Activated T-cell treated with anti-CD3 and anti-CD28 coated beads, Interleukin-2, amount 50 U/mL, for 24 hours (primary cell): Measurements from ENCODE around the gene EVPL.
"Not testable (repeated sequence)": the region's sequence is repeated elsewhere in the genome, so short reads cannot be mapped to it uniquely, and the experiment has no call there.

Experiments
- DNase-seq: peaks from one replicate; pipeline ENCODE4 v3.0.0-alpha.2; 2020
- H3K27ac Mint-ChIP-seq: 2 replicates; pipeline ENCODE4 v1.8.0; 2020; ENCODE audit warnings: mild to moderate bottlenecking, mixed read lengths
- H3K27me3 Mint-ChIP-seq: 2 replicates; pipeline ENCODE4 v1.8.0; 2020; ENCODE audit warnings: mixed read lengths
- H3K36me3 Mint-ChIP-seq: 2 replicates; pipeline ENCODE4 v1.8.0; 2020; ENCODE audit warnings: low read depth, mixed read lengths
- H3K4me1 Mint-ChIP-seq: 2 replicates; pipeline ENCODE4 v1.8.0; 2020; ENCODE audit warnings: low read depth, mixed read lengths
- H3K4me3 Mint-ChIP-seq: 2 replicates; pipeline ENCODE4 v1.8.0; 2020; ENCODE audit warnings: mild to moderate bottlenecking, moderate library complexity, mixed read lengths
- H3K9me3 Mint-ChIP-seq: 2 replicates; pipeline ENCODE4 v1.8.0; 2020; ENCODE audit warnings: mixed read lengths

Gene EVPL

DNA sequence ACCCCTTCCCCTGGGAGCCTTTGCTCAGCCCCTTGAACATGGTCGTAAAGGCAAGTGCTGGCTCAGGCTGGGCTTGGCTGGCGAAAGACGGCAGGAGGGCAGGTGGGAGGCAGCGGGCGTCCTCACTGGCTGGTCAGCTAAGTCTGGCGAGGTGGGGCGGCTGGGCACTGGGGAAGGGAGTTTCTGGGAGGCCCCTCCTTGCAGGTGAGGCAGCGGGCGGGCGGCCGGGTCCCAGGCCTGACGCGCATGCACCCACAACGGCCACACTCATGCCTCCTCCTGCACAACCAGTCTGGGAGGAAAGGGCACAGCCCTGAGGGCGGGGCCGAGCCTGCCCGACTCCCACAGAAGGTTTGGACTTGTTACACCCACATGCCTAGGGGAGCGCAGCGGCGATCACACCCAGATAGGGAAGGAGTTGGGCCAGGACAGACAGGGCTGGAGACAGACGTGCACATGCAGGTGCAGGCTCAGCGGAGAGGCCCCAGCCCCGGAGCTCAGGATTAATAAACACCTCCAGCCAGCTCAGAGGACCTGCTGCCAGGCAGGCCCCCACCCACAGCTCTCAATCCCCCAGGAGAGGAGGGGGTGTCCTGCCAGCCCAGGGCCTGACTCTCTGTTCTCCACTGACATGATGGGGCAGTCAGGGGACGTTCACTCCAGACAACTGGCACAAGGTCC is at the start of gene EVPL:
Gene EVPL (minus strand): TSS at position 148 of the 681 bp plus-strand sequence. CDS start 108 bp downstream, at position 40.
- H3K36me3 Mint-ChIP-seq, result no peaks in the 10 kb centered on the region
- H3K4me3 Mint-ChIP-seq, result no peak within 1 kb of the TSS
- DNase-seq, result no peak
- H3K9me3 Mint-ChIP-seq, result no peaks in the 10 kb centered on the region
- peaks cover 15% of the 10 kb centered on the region for H3K4me1 Mint-ChIP-seq
- H3K27me3 Mint-ChIP-seq, result no peaks in the 10 kb centered on the region
- no peak within 1 kb of the TSS for H3K27ac Mint-ChIP-seq

- H3K27me3 Mint-ChIP-seq, result peaks cover 59% of the 10 kb centered on the region
- peak overlapping the region; percentile 82 for H3K27ac Mint-ChIP-seq
- H3K4me1 Mint-ChIP-seq, result peaks cover 58% of the 10 kb centered on the region
- DNase-seq, result peak; percentile 51
- H3K36me3 Mint-ChIP-seq, result peaks cover 18% of the 10 kb centered on the region
- H3K9me3 Mint-ChIP-seq, result no peaks in the 10 kb centered on the region
- H3K4me3 Mint-ChIP-seq, result peak overlapping the region; percentile 63
Measured at GRCh38 chr17:76076146-76076764, 49.1 kb upstream of the EVPL start.

GRCh38 chr17:76075364-76076145 is 48.4 kb upstream of the EVPL start:
- peak overlapping the region; percentile 41 for H3K27ac Mint-ChIP-seq
- H3K27me3 Mint-ChIP-seq, result peaks cover 59% of the 10 kb centered on the region
- H3K4me1 Mint-ChIP-seq, result peaks cover 63% of the 10 kb centered on the region

DNA sequence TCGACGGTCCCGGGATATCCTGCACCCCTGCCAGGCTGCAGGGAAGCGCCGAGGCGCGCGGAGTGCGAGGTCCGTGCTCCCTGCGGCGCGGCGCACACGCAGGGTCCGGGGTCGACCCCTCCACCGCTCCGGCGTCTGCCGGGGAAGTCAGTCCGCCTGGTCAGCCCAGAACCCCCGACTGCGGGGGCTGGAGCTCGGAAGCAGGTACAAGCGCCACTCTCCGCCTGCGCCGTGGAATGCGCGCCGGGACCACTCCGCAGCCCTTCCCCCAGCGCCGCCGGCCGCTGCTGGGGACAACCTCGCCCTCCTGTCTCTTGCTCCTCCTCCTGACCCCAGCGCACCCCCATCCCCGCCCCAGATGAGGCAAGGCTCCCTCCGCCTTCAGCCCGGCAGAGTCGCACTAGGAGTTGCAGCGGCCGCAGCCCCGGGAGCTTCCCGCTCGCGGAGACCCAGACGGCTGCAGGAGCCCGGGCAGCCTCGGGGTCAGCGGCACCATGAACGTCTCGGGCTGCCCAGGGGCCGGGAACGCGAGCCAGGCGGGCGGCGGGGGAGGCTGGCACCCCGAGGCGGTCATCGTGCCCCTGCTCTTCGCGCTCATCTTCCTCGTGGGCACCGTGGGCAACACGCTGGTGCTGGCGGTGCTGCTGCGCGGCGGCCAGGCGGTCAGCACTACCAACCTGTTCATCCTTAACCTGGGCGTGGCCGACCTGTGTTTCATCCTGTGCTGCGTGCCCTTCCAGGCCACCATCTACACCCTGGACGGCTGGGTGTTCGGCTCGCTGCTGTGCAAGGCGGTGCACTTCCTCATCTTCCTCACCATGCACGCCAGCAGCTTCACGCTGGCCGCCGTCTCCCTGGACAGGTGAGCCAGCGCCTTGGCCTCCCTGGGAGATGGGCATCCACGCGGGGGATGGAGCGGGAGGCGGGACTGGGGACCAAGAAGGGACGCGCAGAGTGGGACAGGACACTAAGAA is 47.6 kb upstream of the EVPL start, which contains the start of gene GALR2:
Gene GALR2 (plus strand): TSS at position 392 of the 974 bp plus-strand sequence. CDS start 103 bp downstream, at position 495.
- no peak for DNase-seq
- peaks cover 59% of the 10 kb centered on the region for H3K27me3 Mint-ChIP-seq
- H3K36me3 Mint-ChIP-seq, result peaks cover 31% of the 10 kb centered on the region
- peak within 1 kb of the TSS; percentile 63 for H3K4me3 Mint-ChIP-seq
- H3K27ac Mint-ChIP-seq, result peak within 1 kb of the TSS; percentile 41
- H3K4me1 Mint-ChIP-seq, result peaks cover 65% of the 10 kb centered on the region
- no peaks in the 10 kb centered on the region for H3K9me3 Mint-ChIP-seq

More at GRCh38 chr17:76075364-76076145, 48.4 kb upstream of the EVPL start:
- no peaks in the 10 kb centered on the region for H3K9me3 Mint-ChIP-seq
- peak; percentile 51 for DNase-seq
- H3K4me3 Mint-ChIP-seq, result peak overlapping the region; percentile 63
- peaks cover 22% of the 10 kb centered on the region for H3K36me3 Mint-ChIP-seq

- H3K36me3 Mint-ChIP-seq, result peaks cover 48% of the 10 kb centered on the region
- peaks cover 37% of the 10 kb centered on the region for H3K27me3 Mint-ChIP-seq
- H3K9me3 Mint-ChIP-seq, result no peaks in the 10 kb centered on the region
- peak within 1 kb of the TSS; percentile 98 for H3K4me3 Mint-ChIP-seq
- peaks cover 57% of the 10 kb centered on the region for H3K4me1 Mint-ChIP-seq
- H3K27ac Mint-ChIP-seq, result peak within 1 kb of the TSS; percentile 100
- DNase-seq, result peak; percentile 90
Measured at GRCh38 chr17:76072148-76072858, 45.2 kb upstream of the EVPL start, which contains the start of gene SRP68. Gene SRP68, minus strand, starts transcription at chr17:76072517. Its CDS starts 26 bp downstream, at chr17:76072491.

DNA sequence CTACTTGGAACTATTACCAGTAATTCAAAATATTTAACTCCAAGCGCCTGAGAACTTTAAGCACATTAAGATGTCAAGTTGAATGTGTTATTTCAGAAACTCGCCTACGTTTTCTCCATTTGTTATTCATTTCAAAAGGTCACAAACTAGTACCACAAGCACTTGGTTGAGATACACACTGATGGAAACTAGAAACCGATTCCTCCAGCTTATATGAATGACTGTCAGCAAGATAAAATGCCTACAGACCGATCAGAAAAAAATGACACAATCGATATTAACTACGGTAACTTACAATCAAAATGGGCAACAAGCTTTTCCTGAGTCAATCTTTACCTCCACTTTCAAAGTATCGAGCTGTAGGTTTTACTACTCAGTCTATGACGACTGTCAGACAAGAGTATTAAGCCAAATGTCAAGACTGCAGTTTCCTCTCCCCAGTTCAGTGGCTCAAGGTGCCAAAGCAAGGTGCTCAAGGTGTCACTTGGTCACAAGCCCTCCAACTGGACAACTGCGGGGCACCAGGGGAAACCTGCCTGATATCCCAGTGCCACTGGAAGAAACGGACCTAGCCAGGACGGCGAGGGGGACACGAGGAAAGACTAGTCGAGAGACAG is 44.5 kb upstream of the EVPL start:
- Mint-ChIP-seq H3K27ac (peak overlapping the region; percentile 100), H3K36me3 (peaks cover 54% of the 10 kb centered on the region), H3K9me3 (no peaks in the 10 kb centered on the region), H3K27me3 (peaks cover 30% of the 10 kb centered on the region), H3K4me3 (peak overlapping the region; percentile 98), H3K4me1 (peaks cover 53% of the 10 kb centered on the region)
- DNase-seq, result peak; percentile 74

DNA sequence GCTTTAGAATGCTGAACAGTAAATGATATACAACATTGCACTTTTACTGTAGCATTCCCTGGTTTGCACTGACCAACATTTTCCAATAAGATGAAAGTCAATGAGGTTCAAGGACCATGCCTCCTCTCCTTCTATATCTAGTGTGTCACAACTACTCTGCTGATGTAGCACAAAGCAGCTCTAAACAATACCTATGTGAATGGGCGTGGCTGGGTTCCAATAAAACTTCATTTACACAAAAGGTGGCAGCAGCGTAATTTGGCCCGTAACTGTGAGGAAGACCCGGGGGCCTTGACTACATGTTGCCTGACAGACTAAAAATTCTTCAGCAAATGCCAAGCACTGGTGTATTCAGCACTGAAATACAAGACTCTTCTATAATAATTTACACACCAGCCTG is 38.7 kb upstream of the EVPL start:
- no peak overlapping the region for H3K27ac Mint-ChIP-seq
- H3K27me3 Mint-ChIP-seq, result no peaks in the 10 kb centered on the region
- H3K4me3 Mint-ChIP-seq, result no peak overlapping the region
- H3K4me1 Mint-ChIP-seq, result peaks cover 45% of the 10 kb centered on the region
- DNase-seq, result no peak
- H3K36me3 Mint-ChIP-seq, result peaks cover 89% of the 10 kb centered on the region
- no peaks in the 10 kb centered on the region for H3K9me3 Mint-ChIP-seq

DNA sequence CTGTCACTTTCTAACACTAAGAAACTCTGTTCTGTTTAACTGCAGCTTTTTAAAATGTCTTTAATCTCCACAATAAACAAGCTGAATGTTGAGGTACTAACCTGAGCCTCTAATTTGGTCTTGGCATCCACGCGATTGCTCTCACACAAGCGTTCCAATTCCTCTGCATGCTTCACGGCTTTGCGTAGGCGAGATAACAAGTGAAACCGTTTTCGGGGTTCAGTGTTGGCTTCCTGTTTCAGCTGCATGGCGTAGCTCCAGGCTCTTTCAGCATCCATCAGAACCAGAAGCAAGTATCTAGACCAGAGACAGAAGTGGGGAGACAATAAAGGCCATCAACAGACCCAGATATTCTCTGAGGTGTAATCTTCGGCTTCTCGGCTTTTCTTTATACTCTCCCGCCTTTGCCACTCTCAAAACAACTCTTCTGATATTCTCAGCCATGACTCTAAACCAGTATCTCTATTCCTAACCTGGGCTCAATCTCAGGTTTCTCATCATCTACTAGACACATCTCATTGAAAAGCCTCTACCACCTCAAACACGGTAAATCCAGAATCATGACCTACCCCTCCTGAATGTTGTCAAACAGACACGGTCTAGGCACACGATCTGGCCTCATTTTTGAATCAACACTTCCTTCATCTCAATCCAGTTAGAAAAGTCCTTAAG is 36.9 kb upstream of the EVPL start:
- Mint-ChIP-seq H3K36me3 (peaks cover 89% of the 10 kb centered on the region), H3K27ac (peak overlapping the region; percentile 85), H3K27me3 (no peaks in the 10 kb centered on the region), H3K9me3 (no peaks in the 10 kb centered on the region), H3K4me3 (peak overlapping the region; percentile 54), H3K4me1 (peaks cover 36% of the 10 kb centered on the region)
- peak; percentile 55 for DNase-seq

- Mint-ChIP-seq H3K4me1 (peaks cover 17% of the 10 kb centered on the region), H3K36me3 (peaks cover 90% of the 10 kb centered on the region), H3K27ac (peak overlapping the region; percentile 3)
- H3K9me3 Mint-ChIP-seq, H3K27me3 Mint-ChIP-seq, H3K4me3 Mint-ChIP-seq, DNase-seq: not testable (repeated sequence)
Measured at GRCh38 chr17:76058264-76058663, 31.2 kb upstream of the EVPL start.

DNA sequence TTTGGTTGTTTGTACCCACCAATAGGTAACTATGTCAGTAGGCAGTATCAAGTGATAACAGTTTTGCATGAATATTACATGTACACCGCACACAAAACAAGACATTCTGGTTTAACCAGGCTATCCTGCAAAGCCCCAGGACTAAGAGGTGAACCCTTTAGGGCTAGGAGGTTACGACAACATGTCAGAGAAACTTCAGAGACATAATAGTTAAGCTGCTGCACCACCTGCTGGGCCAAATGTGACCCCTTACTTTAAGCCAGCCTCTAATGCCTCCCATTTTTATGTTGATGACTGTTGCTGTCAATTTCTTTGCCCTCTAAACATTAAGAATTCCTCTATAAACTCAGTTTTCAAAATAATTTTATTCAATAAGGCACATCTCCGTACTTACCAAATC is 29.8 kb upstream of the EVPL start:
- Mint-ChIP-seq H3K4me1 (peaks cover 15% of the 10 kb centered on the region), H3K27me3 (no peaks in the 10 kb centered on the region), H3K36me3 (peaks cover 91% of the 10 kb centered on the region), H3K27ac (peak overlapping the region; percentile 26), H3K4me3 (no peak overlapping the region), H3K9me3 (no peaks in the 10 kb centered on the region)
- DNase-seq, result no peak

DNA sequence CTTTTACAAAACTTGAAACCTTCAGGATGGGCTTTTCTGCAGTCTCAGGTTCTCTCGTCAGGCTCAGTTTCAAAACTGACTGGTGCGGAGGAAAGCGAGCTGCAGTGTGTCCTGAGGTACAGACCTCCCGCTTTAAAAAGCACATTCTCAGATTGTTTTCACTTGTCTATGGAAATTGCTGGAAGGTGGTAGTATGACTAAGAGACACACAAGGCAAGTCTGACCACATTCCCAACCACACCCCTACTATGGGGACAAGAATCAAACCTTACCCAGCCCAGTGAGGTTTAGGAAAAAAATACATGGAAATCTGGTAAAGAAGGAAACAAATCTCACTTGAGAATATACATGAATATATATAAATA is 27.0 kb upstream of the EVPL start:
- Mint-ChIP-seq H3K27me3 (no peaks in the 10 kb centered on the region), H3K4me1 (peaks cover 34% of the 10 kb centered on the region), H3K27ac (peak overlapping the region; percentile 74), H3K4me3 (no peak overlapping the region), H3K9me3 (no peaks in the 10 kb centered on the region), H3K36me3 (peaks cover 92% of the 10 kb centered on the region)
- DNase-seq, result no peak

DNA sequence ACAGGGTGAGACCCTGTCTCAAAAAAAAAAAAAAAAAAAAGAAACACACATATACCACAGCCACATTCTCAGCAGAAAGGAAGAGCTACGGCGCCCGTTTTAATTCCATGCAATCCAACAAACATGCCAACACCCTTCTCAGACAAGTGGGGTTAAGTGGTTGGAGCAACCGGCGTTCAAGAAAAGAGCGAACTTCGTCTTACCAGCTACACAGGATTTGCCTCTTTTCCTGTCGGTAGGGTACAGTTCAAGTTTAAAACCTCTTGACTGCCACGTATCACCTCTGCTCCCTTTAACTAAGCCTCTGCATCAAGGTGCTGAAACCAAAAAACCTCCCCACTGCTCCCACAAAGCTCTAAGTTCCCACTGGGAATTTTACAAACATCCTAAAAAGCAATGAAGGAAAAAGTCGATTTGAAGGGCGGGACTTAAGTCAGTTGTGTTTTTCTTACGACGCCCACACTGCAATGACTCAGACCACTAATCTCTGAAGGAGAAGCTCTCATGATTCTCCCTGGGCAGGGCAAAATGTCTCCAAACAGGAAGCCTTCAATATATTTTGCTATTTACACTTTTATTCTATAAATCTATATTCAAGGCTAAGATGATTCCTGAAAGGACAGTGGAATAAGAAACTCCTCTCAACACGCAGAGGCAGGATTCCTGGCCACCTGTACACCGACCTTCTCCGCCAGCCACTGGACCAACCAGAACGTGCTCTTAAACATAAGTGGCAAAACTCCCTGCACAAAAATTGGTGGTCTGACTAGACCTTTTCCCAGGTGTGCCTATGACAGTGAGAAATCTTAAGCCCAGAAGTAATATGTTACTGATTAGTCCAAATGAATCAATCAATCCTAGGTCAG is 26.4 kb upstream of the EVPL start:
- DNase-seq, result no peak
- Mint-ChIP-seq H3K9me3 (no peaks in the 10 kb centered on the region), H3K27ac (peak overlapping the region; percentile 74), H3K36me3 (peaks cover 92% of the 10 kb centered on the region), H3K4me1 (peaks cover 34% of the 10 kb centered on the region), H3K4me3 (no peak overlapping the region), H3K27me3 (no peaks in the 10 kb centered on the region)
